22Rv1 (cell line): Measurements from ENCODE around the gene SPATA32.

Experiments
- CTCF ChIP-seq: fragments of 450-650 bp; IDR thresholded peaks from 2 replicates; pipeline ENCODE4 v1.5.1; 2017; ENCODE audit warnings: mild to moderate bottlenecking
- ZFX ChIP-seq: fragments of 450-650 bp; IDR thresholded peaks from 2 replicates; pipeline ENCODE4 v1.6.1; 2017; ENCODE audit warnings: antibody characterized with exemption, borderline replicate concordance

- no peak for TF ChIP-seq CTCF
- no peak for TF ChIP-seq ZFX
Measured at GRCh38 chr17:45264988-45265387, 3.1 kb upstream of the SPATA32 start.
